T-cell (primary cell): Measurements from ENCODE around the gene ASPHD1. TPM values are rescaled to one million over a fixed set of nuclear protein-coding genes. Genes with fewer than 3 reads are reported as not detected.

Experiments
- ATAC-seq, 4 experiments: fragments of 200-7000 bp in 3 of 4; fragments of 150-1000 bp in 1 of 4; cut with Tn5 transposase; replicated peaks in 1 of 4; 1 replicate in 3 of 4; 2 replicates in 1 of 4; pipeline ENCODE4 v1.10.0; 2021; ENCODE audit warnings: moderate library complexity in 3 of 4, mild to moderate bottlenecking in 2 of 4, moderate number of reproducible peaks in 1 of 4
- CTCF ChIA-PET, 2 donors: fragments of 300-600 bp; sonication (Branson Sonifier 250); formaldehyde crosslinking; loops; one replicate each; lab custom pipeline; 2022; ENCODE audit warnings: antibody characterized with exemption in 2 of 2; lab: Charles Lee
- POLR2A ChIA-PET, 2 donors: fragments of 300-600 bp; sonication (Branson Sonifier 250); formaldehyde crosslinking; loops; one replicate each; lab custom pipeline; 2022; ENCODE audit warnings: antibody characterized with exemption in 2 of 2; lab: Charles Lee
- DNase-seq, 35 experiments: peaks; one replicate each; pipeline versions ENCODE4 v3.0.0 to v3.0.0-alpha.2; 2013 to 2023
- H3K27ac ChIP-seq: one replicate; pipeline ENCODE4 v1.5.1; 2013; ENCODE audit warnings: low read length
- H3K27me3 ChIP-seq, 2 experiments: replicated peaks in 1 of 2; 1 replicate in 1 of 2; 2 replicates in 1 of 2; pipeline versions ENCODE4 v1.6.1 to v1.7.0; 2013; ENCODE audit warnings: low read length in 1 of 2, mixed read lengths in 1 of 2; ENCODE audit not compliant: control insufficient read depth in 2 of 2, insufficient read depth in 2 of 2; ENCODE audit errors: extremely low read depth in 1 of 2
- H3K36me3 ChIP-seq, 2 donors: 1 replicate in 1 of 2; 2 replicates in 1 of 2; pipeline versions ENCODE4 v1.6.1 to v1.7.0; 2013; ENCODE audit warnings: low read length in 1 of 2; ENCODE audit not compliant: control insufficient read depth in 2 of 2, insufficient read depth in 1 of 2; ENCODE audit errors: extremely low read depth in 1 of 2
- H3K4me1 ChIP-seq, 2 experiments: 1 replicate in 1 of 2; 2 replicates in 1 of 2; pipeline versions ENCODE4 v1.6.1 to v1.7.0; 2013; ENCODE audit warnings: low read length in 2 of 2, mixed read lengths in 1 of 2; ENCODE audit not compliant: insufficient read depth in 2 of 2, control insufficient read depth in 1 of 2; ENCODE audit errors: extremely low read depth in 1 of 2
- H3K4me3 ChIP-seq, 2 donors: 1 replicate in 1 of 2; 2 replicates in 1 of 2; pipeline versions ENCODE4 v1.5.1 to v1.7.0; 2013; ENCODE audit warnings: mild to moderate bottlenecking in 2 of 2, low read length in 1 of 2, moderate library complexity in 1 of 2; ENCODE audit not compliant: control insufficient read depth in 1 of 2; ENCODE audit errors: extremely low read depth in 1 of 2
- H3K9me3 ChIP-seq: 2 replicates; pipeline ENCODE4 v1.7.0; 2013
- H3K27ac Mint-ChIP-seq, 2 donors: one replicate each; pipeline ENCODE4 v1.8.0; 2020 to 2021; ENCODE audit warnings: mild to moderate bottlenecking in 2 of 2, mixed read lengths in 2 of 2
- H3K27me3 Mint-ChIP-seq, 2 donors: one replicate each; pipeline ENCODE4 v1.8.0; 2021 to 2022; ENCODE audit warnings: mixed read lengths in 2 of 2
- H3K36me3 Mint-ChIP-seq: one replicate; pipeline ENCODE4 v1.8.0; 2021; ENCODE audit warnings: mixed read lengths
- H3K4me1 Mint-ChIP-seq, 3 donors: one replicate each; pipeline ENCODE4 v1.8.0; 2020 to 2022; ENCODE audit warnings: mixed read lengths in 3 of 3, mild to moderate bottlenecking in 1 of 3
- H3K4me3 Mint-ChIP-seq, 3 donors: one replicate each; pipeline ENCODE4 v1.8.0; 2020 to 2022; ENCODE audit warnings: mild to moderate bottlenecking in 3 of 3, mixed read lengths in 3 of 3, moderate library complexity in 3 of 3
- H3K9me3 Mint-ChIP-seq, 3 donors: one replicate each; pipeline ENCODE4 v1.8.0; 2020 to 2022; ENCODE audit warnings: mixed read lengths in 3 of 3
- WGBS: methylation state at CpG from one replicate; pipeline ENCODE4 v1.1.5; 2013; ENCODE audit warnings: missing lambda C conversion rate; ENCODE audit not compliant: insufficient coverage; 5-methylcytosine and 5-hydroxymethylcytosine counted together
- total RNA-seq, 35 experiments: library from RNA in 6 of 35; stranded (reverse) in 6 of 35; fragments of 120-200 nt in 1 of 35; gene quantifications; one replicate each; pipeline versions ENCODE4 v1.2.1 to v1.2.4 and lab custom pipeline; 2013 to 2026

ASPHD1 gene
- total RNA-seq, 5 donors from 2014 or later (not counting 1 experiment from before 2014, with no cell fraction given) = not detected

GRCh38 chr16:29858149-29858849 lies 42.0 kb upstream of the ASPHD1 start:
- ATAC-seq (no peak), DNase-seq (no peak)
- Mint-ChIP-seq H3K9me3 (no peaks in the 10 kb centered on the region), H3K36me3 (peaks cover 22% of the 10 kb centered on the region), H3K27me3 (no peaks in the 10 kb centered on the region), H3K27ac (no peak overlapping the region), H3K4me1 (peaks cover 20 to 28% (median 22%) of the 10 kb centered on the region in 3 donors), H3K4me3 (no peak overlapping the region)
- H3K36me3 ChIP-seq = peaks cover 15 to 32% of the 10 kb centered on the region in 2 donors
- ChIA-PET CTCF (interaction anchor here in 1 of 2 donors (0.7 kb wide), 1 partner anchor 158 kb away, joined by 3 read pairs; no protein-coding TSS in a partner anchor), POLR2A (interaction anchor here in 1 of 2 donors (0.7 kb wide), 1 partner anchor 73 kb away, joined by 15 read pairs; no protein-coding TSS in a partner anchor)
- no peak overlapping the region for H3K4me3 ChIP-seq
- no CpG with 5 or more reads among the region's 10 CpGs for WGBS
- H3K27ac ChIP-seq = no peak overlapping the region
- no peaks in the 10 kb centered on the region for H3K27me3 ChIP-seq
- no peaks in the 10 kb centered on the region for H3K9me3 ChIP-seq
- H3K4me1 ChIP-seq = peaks cover 5 to 25% of the 10 kb centered on the region in 2 experiments

DNA sequence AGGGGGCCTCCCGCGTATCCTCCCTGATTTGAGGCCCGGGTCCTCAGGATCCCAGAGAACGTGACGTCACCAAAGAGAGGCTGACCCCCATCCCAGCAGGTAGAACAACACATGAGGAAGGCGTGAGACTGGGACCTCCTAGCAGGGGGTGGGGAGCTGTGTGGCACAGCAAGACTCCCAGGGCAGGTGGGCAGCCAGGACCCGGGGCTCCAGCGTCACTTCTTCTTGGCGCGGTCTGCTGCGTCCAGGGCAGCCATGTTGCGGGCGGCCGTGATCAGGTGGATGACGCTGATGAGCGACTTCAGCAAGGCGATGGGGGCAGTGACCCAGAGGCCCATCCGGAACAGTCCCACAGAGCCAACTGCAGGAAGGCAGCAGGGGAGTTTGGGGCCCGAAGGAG lies 41.3 kb upstream of the ASPHD1 start:
- peaks cover 5 to 31% of the 10 kb centered on the region in 2 experiments for H3K4me1 ChIP-seq
- no peak overlapping the region for H3K27ac Mint-ChIP-seq
- ATAC-seq (no peak), DNase-seq (no peak)
- H3K36me3 ChIP-seq = peaks cover 15 to 32% of the 10 kb centered on the region in 2 donors
- H3K27me3 Mint-ChIP-seq = no peaks in the 10 kb centered on the region
- no peak overlapping the region for H3K27ac ChIP-seq
- peaks cover 22% of the 10 kb centered on the region for H3K36me3 Mint-ChIP-seq
- POLR2A ChIA-PET = no interaction called here
- 97% methylated on average over 17 of the region's 19 CpGs for whole genome bisulfite sequencing
- H3K9me3 Mint-ChIP-seq = no peaks in the 10 kb centered on the region
- no peak overlapping the region for H3K4me3 Mint-ChIP-seq
- peaks cover 20 to 31% (median 23%) of the 10 kb centered on the region in 3 donors for H3K4me1 Mint-ChIP-seq
- CTCF ChIA-PET = no interaction called here
- H3K27me3 ChIP-seq = no peaks in the 10 kb centered on the region
- H3K9me3 ChIP-seq = no peaks in the 10 kb centered on the region
- no peak overlapping the region for H3K4me3 ChIP-seq

DNA sequence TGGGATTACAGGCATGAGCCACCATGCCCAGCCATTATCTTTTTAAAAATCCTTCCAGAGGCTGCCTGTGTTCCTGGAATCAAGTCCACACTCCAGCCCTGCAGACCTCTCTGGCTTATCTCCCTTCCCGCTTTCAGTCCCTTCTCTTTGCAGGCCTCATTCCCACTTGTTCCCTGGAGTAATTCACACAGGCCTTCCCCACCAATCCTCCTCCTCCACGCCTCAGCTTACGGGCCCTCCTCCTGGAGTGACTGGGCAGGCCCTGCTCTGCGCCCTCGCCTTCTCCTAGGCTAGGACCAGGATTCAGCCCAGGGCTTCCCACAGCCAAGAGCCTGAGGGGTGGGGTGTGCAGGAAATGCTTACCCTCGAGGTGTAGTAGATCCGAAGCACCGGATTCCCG lies 40.1 kb upstream of the ASPHD1 start:
- Mint-ChIP-seq H3K4me3 (peak overlapping the region; percentile 91 to 94 (median 94)), H3K9me3 (no peaks in the 10 kb centered on the region), H3K36me3 (peaks cover 22% of the 10 kb centered on the region), H3K27me3 (no peaks in the 10 kb centered on the region), H3K4me1 (peaks cover 20 to 33% (median 23%) of the 10 kb centered on the region in 3 donors), H3K27ac (no peak overlapping the region)
- ChIA-PET CTCF (no interaction called here), POLR2A (no interaction called here)
- Histone ChIP-seq H3K27ac (no peak overlapping the region), H3K36me3 (peaks cover 15 to 32% of the 10 kb centered on the region in 2 donors), H3K4me3 (no peak overlapping the region), H3K27me3 (no peaks in the 10 kb centered on the region), H3K9me3 (no peaks in the 10 kb centered on the region), H3K4me1 (peaks cover 5 to 31% of the 10 kb centered on the region in 2 experiments)
- WGBS = 90% methylated on average over 7 of the region's 9 CpGs
- DNase-seq (no peak), ATAC-seq (no peak)

DNA sequence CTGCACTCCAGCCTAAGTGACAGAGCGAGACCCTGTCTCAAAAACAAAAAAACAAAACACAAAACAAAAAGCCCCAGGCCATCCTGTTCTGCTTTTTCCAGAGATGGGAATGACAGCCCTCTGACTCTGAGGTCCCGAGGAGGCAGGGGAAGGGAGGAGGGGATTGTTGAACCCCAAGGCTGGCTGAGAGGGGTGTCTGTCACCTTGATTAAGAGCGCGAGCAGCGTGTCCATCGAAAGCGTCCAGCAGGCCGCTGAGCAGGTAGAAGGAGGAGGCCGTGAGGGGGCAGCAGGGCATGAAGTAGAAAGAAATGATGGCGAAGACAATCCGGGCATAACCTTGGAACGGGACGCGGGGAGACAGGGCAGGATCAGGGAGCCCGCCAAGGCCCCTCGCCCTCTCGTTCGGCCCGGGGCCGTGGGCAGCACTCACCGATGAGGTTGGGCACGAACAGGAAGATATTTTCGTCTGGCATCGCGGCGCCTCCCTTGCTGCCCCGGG lies 37.9 kb upstream of the ASPHD1 start:
- peak in 1 of 35 experiments; percentile 8 for DNase-seq
- Histone ChIP-seq H3K9me3 (no peaks in the 10 kb centered on the region), H3K27ac (peak overlapping the region; percentile 11), H3K4me3 (peak overlapping the region; percentile 82 to 83), H3K36me3 (peaks cover 15 to 32% of the 10 kb centered on the region in 2 donors), H3K4me1 (peaks cover 5 to 31% of the 10 kb centered on the region in 2 experiments), H3K27me3 (peaks cover 0 to 3% of the 10 kb centered on the region in 2 experiments)
- Mint-ChIP-seq H3K9me3 (no peaks in the 10 kb centered on the region), H3K4me1 (peaks cover 20 to 33% (median 23%) of the 10 kb centered on the region in 3 donors), H3K27me3 (no peaks in the 10 kb centered on the region), H3K4me3 (peak overlapping the region; percentile 91 to 94 (median 94)), H3K36me3 (peaks cover 22% of the 10 kb centered on the region), H3K27ac (peak overlapping the region; percentile 92 to 93)
- POLR2A ChIA-PET = no interaction called here
- CTCF ChIA-PET = no interaction called here
- 0% methylated on average over 26 of the region's 27 CpGs for WGBS
- ATAC-seq = peak in 1 of 4 experiments; percentile 1

GRCh38 chr16:29862884-29863668 lies 37.2 kb upstream of the ASPHD1 start, which contains the start of gene CDIPT:
Gene CDIPT, minus strand, starts transcription at chr16:29863226. Its CDS starts 369 bp downstream, at chr16:29862857.
- peaks cover 5 to 31% of the 10 kb centered on the region in 2 experiments for H3K4me1 ChIP-seq
- H3K4me1 Mint-ChIP-seq = peaks cover 20 to 33% (median 23%) of the 10 kb centered on the region in 3 donors
- H3K9me3 Mint-ChIP-seq = no peaks in the 10 kb centered on the region
- H3K4me3 Mint-ChIP-seq = peak within 1 kb of the TSS; percentile 91 to 94 (median 94)
- peaks cover 22% of the 10 kb centered on the region for H3K36me3 Mint-ChIP-seq
- ChIA-PET CTCF (interaction anchor here in 1 of 2 donors (0.5 to 1.6 kb wide), 2 partner anchors 15 to 1041 kb away, joined by 3 to 4 read pairs; partner anchors contain the start of gene ATXN2L), POLR2A (interaction anchor here in 1 of 2 donors (0.8 kb wide), 1 partner anchor 58 kb away, joined by 4 read pairs; no protein-coding TSS in a partner anchor)
- DNase-seq (peak; percentile 85 to 97 (median 92)), ATAC-seq (peak; percentile 97 to 98 (median 98))
- peak within 1 kb of the TSS; percentile 99 for H3K27ac ChIP-seq
- peaks cover 0 to 4% of the 10 kb centered on the region in 2 experiments for H3K27me3 ChIP-seq
- no peaks in the 10 kb centered on the region for H3K9me3 ChIP-seq
- H3K36me3 ChIP-seq = peaks cover 15 to 31% of the 10 kb centered on the region in 2 donors
- H3K27me3 Mint-ChIP-seq = no peaks in the 10 kb centered on the region
- peak within 1 kb of the TSS; percentile 82 to 83 for H3K4me3 ChIP-seq
- H3K27ac Mint-ChIP-seq = peak within 1 kb of the TSS; percentile 99 to 100
- 0% methylated on average over 26 of the region's 57 CpGs for WGBS

DNA sequence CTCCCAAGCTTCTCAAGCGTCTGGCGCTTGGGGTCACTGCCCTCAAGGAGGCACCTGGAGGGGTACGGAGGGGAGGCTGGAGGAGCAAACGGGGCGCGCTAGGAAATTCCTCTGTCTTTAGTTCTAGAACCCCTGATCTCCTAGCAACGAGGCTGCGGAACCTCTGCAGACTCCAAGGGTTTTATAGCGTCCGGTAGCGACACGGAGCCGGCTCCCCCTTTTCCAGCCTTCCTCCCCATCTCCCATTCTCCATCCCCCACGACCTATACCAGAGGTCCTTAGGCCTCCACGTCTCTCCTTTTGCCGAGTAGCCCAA lies 36.7 kb upstream of the ASPHD1 start:
- CTCF ChIA-PET = interaction anchor here in 1 of 2 donors (0.5 to 1.6 kb wide), 2 partner anchors 15 to 1041 kb away, joined by 3 to 4 read pairs; partner anchors contain the start of gene ATXN2L
- H3K4me3 ChIP-seq = peak overlapping the region in 1 of 2 donors; percentile 2
- H3K27me3 ChIP-seq = peaks cover 0 to 4% of the 10 kb centered on the region in 2 experiments
- Mint-ChIP-seq H3K4me1 (peaks cover 20 to 33% (median 21%) of the 10 kb centered on the region in 3 donors), H3K9me3 (no peaks in the 10 kb centered on the region), H3K36me3 (peaks cover 18% of the 10 kb centered on the region), H3K4me3 (peak overlapping the region in 2 of 3 donors; percentile 91 to 94), H3K27ac (peak overlapping the region; percentile 99 to 100), H3K27me3 (no peaks in the 10 kb centered on the region)
- H3K27ac ChIP-seq = peak overlapping the region; percentile 99
- H3K9me3 ChIP-seq = no peaks in the 10 kb centered on the region
- H3K36me3 ChIP-seq = peaks cover 12 to 26% of the 10 kb centered on the region in 2 donors
- DNase-seq = no peak
- ATAC-seq = no peak
- peaks cover 5 to 31% of the 10 kb centered on the region in 2 experiments for H3K4me1 ChIP-seq
- WGBS = no CpG with 5 or more reads among the region's 16 CpGs
- POLR2A ChIA-PET = no interaction called here
